ENCODE results near the gene FOXP1.

Gene FOXP1

DNA sequence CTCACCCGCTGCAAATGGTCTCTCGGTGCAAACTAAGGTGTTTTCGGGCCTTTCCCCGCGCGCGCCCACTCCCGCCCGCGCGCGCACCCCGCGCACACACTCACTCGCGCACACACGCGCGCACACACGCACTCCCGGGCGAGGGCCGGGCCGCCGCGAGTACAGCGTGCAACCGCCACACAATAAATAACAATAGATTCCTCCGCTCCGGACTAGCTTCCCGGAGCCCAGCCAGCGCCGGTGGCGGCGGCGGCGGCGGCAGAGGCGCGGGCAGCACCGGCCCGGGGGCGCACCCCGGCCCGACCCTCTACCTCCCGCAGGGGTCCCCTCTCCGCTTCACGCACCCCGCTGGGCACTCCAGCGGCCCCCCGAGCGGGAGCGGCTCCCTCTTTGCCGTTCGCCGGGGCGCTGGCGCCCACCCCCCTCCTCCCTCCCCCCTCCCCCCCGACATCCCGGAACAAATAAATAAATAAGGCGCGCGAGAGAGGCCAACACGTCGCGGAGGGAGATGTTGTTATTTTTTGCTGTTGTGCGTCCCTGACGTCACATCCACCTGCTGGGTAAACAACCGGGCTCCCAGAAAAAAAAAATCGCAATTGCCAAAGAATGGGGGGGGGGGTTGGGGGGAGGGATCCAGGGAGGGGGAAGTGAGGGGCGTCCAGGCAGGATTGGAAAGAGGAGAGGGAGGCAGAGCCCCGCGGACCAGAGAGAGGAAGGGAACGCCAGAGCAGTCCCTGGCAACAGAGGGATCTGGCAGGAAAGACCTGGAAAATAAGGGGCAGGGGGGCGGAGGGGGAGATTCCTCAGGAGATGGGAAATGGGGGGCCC is at the start of gene FOXP1:
FOXP1 (minus strand) TSS at position 163 of the 828 bp plus-strand sequence. CDS start 385,347 bp downstream, outside the sequence.
- peak; percentile 82 for DNase-seq (ENCODE audit: low spot score)

GRCh38 chr3:71629711-71630110 is 46.2 kb upstream of the FOXP1 start:
- DNase-seq (ENCODE audit: low spot score), result no peak

DNA sequence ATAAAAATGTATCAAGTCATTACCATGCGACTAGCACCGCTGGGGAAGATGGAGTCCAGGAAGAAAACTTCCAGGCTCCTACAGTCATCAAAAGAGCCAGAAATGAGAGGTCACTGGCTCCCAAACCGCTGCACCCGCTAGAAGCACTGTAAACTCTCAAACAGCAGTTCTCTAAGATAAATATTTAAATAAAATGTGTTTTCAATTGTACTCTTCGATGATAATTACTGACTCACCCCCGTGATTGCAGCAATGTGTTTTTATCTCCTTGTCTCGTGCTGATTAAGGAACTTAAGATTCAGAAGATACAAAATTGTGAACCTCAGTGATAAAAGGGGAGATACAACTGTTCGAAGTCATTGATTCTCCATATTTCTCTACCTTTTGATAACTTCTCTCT is 45.8 kb upstream of the FOXP1 start:
- DNase-seq (ENCODE audit: low spot score), result no peak

- DNase-seq (ENCODE audit: low spot score), result no peak
Observed at GRCh38 chr3:71628522-71628921, 45.0 kb upstream of the FOXP1 start.

- DNase-seq (ENCODE audit: low spot score), result no peak
Observed at GRCh38 chr3:71625676-71626075, 42.1 kb upstream of the FOXP1 start.

- DNase-seq (ENCODE audit: low spot score), result no peak
Observed at GRCh38 chr3:71621825-71622537, 38.5 kb upstream of the FOXP1 start.

DNA sequence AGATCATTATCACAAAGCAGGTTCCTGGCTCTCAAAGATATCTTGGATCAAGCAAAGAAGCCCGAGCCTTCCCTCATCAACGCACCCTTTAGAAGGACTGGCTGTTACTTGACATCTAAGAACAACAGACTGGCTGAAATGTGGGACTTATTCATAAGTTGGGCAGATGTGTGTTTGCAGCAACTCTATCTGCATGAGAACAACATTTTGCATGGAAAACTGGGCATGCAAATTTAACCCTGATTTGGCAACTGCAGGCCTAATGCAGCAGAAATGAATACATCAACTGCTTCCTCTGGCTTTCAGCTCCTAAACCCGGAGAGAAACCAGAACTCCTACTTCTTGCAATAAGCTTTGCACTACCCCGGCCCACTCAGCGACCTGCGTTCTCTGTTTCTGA is 35.0 kb upstream of the FOXP1 start:
- DNase-seq (ENCODE audit: low spot score), result no peak

DNA sequence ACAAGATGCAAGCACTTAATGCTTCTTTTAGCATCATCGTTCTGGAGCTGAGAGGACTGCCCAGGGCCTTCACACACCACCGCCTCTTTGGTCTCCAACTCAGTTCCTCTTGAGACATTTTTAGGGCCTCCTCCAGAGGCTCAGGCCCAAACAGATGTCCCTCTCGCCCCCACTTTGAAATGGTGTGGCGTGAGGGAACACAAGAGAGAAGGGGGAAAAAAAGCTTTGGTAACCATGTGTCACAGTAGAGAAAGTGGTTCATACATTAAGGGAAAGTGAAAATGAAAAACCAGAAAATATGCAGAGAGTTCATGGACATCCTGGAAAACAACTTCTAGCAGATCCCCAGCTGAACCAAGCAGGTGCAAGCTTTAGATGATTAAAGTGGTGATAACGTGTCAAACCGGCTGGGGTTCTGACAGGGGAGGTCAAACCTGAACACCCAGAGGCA is 33.1 kb upstream of the FOXP1 start:
- no peak for DNase-seq (ENCODE audit: low spot score)

- DNase-seq (ENCODE audit: low spot score), result no peak
Observed at GRCh38 chr3:71614869-71615268, 31.3 kb upstream of the FOXP1 start.

GRCh38 chr3:71614426-71614825 is 30.9 kb upstream of the FOXP1 start:
- DNase-seq (ENCODE audit: low spot score), result no peak

DNA sequence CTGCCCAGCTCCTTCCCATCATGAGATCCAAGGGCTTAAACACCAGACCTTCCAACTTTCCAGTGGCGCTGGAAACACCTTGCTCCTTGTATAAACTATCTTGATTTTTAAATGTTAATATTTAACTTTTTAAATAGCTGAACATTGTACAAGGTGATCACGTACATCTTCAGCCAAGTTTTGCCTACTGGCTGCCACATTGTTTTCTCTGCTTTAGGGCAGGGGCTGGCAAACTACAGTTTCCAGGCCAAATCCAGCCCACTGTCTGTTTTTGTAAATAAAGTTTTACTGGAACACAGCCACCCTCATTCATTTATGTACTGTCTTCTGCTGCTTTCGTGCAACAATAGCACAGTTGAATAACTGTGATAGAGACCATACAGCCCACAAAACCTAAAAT is 27.6 kb upstream of the FOXP1 start:
- no peak for DNase-seq (ENCODE audit: low spot score)

DNA sequence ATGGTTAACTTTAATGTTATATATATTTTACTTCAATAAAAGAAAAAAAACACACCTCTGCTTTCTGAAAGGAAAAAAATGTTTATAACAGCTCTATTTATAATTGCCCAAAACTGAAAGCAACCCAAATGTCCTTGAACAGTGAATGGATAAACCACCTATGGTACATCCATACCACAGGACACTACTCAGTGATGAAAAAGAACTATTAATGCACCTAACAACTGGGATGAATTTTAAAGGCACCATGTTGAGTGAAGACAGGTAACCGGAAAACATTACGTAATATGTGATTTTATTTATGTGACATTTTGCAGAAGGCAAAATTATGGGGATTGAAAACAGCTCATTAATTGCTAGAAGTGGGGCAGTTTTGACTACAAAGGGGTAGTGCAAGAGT is 23.8 kb upstream of the FOXP1 start:
- no peak for DNase-seq (ENCODE audit: low spot score)

DNA sequence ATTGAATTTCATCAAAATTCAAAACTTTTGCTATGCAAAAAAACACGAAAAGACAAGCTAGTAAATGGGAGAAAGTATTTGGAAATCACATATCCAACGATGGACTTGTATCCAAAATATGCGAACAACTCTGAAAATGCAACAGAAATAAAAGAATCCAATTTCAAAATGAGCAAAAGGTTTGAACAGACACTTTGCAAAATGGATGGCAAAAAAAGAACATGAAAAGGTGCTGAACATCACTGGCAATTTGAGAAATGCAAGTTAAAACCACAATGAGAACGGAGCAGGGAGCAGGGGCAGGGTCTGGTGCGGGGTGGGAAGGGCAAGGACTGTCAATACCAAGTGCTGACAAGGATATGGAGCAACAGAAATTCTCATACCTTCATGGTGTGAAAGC is 23.1 kb upstream of the FOXP1 start:
- DNase-seq (ENCODE audit: low spot score), result no peak

DNA sequence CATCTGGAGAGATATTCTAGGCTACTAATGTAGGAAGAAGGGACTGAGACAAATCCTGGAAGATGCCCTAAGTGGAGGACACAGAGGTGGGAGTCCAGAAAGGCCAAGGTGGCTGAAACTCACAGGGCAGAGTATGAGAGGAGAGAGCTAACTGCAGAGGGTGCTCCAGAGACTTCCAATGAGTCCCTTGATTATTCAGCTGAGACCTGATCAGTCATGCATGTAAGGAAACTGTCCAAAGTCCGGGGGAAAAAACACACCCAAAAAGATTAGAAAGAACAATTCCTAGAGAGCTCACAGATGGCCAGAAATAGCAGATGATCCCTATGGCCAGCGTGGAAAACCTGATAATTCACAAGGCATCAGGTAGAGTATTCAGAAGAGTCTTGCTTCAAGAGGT is 18.7 kb upstream of the FOXP1 start:
- no peak for DNase-seq (ENCODE audit: low spot score)

- peak; percentile 24 for DNase-seq (ENCODE audit: low spot score)
Observed at GRCh38 chr3:71601811-71602210, 18.3 kb upstream of the FOXP1 start.

DNA sequence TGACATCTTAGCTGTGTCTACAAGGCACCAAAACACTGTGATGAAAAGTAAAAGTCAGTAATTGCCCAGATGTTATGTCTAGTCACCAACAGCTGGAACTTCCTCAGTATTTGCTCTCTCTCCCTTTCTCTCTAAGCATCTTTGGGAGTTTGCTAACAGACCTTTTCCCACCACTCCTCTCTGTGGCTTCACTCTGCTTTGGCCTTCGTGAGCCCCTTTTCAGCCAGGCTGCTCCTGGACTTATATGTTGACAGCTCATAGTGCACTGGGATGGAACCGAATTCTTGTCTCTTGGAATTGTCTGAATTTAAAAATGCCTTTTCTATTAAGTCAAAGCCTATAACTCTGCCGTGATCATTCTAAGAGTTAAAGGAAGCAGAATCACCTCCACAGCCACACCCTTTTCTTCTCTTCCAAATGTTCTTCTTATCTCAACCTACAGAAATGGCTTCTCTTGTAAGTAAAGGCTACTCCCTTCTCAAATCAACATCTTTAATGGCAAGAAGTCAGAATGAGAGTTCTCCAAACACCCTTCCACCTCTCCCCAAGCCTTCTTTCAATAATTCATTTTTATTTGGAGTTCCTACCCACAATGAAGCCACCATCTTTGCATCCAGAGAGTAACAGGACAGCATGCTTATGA is 17.2 kb upstream of the FOXP1 start:
- no peak for DNase-seq (ENCODE audit: low spot score)

- DNase-seq (ENCODE audit: low spot score), result no peak
Observed at GRCh38 chr3:71599416-71599815, 15.9 kb upstream of the FOXP1 start.

- no peak for DNase-seq (ENCODE audit: low spot score)
Observed at GRCh38 chr3:71598292-71598691, 14.8 kb upstream of the FOXP1 start.

GRCh38 chr3:71597286-71597685 is 13.8 kb upstream of the FOXP1 start:
- DNase-seq (ENCODE audit: low spot score), result no peak

- DNase-seq (ENCODE audit: low spot score), result no peak
Observed at GRCh38 chr3:71593106-71593505, 9.6 kb upstream of the FOXP1 start.

DNA sequence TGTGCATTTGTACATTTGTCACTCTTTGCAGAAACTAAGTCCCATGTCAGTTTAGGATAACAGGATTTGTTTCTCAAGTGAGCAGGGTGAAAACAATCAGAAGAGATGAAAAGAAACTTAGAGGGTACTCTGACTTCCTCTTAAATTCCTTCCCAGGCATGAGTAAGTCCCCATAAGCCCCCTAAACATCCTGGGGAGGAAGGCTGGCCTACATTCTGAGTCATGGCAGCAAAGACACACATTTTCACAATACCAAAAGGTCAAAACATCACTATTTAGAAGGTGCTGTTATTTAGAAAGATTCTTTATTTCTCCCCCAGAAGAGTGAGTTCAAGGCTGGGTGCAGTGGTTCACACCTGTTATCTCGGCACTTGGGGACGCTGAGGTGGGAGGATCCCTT is 7.6 kb upstream of the FOXP1 start:
- DNase-seq (ENCODE audit: low spot score), result no peak

GRCh38 chr3:71589132-71589531 is 5.6 kb upstream of the FOXP1 start:
- DNase-seq (ENCODE audit: low spot score), result no peak

DNA sequence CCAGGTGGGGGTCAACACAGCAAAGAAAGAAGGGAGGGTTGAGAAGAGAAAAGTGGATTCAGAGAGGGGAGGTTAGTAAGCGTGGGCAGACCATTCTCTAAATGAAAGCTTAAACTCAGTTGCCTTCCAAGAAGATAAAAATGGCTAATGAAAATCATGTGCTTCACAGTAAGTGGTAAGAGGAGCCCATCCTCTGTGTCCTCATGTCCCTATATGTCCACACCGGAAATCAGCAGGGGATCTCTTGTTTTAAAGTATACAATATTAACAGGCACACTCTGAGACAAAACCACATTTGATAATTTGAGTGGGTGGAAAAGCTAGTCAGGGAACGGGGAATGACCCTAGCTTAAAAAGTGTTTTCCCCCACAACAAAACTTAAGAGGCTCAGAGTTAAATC is 4.4 kb upstream of the FOXP1 start:
- no peak for DNase-seq (ENCODE audit: low spot score)
